Karpas-422 (cell line): ENCODE data around the gene FYTTD1. TPM values are rescaled to one million over a fixed set of nuclear protein-coding genes. Genes with fewer than 3 reads are reported as not detected.

Experiments
- DNase-seq: peaks from one replicate; pipeline ENCODE4 v3.0.0-alpha.2; 2015
- H2AFZ ChIP-seq: fragments of 200-600 bp; sonication (generic); 2 replicates; pipeline ENCODE4 v1.6.1; 2014; ENCODE audit warnings: antibody characterized with exemption, low read length, mixed read lengths
- H3K27ac ChIP-seq: fragments of 200-600 bp; sonication (generic); 2 replicates; pipeline ENCODE4 v1.5.1; 2014; ENCODE audit warnings: mild to moderate bottlenecking, low read length, moderate library complexity
- H3K27me3 ChIP-seq: fragments of 200-600 bp; sonication (generic); 2 replicates; pipeline ENCODE4 v1.6.1; 2014; ENCODE audit warnings: low read length, mixed read lengths
- H3K36me3 ChIP-seq: fragments of 200-600 bp; sonication (generic); 2 replicates; pipeline ENCODE4 v1.6.1; 2014; ENCODE audit warnings: low read length, mixed read lengths; ENCODE audit not compliant: insufficient read depth
- H3K4me1 ChIP-seq: fragments of 200-600 bp; sonication (generic); 2 replicates; pipeline ENCODE4 v1.6.1; 2014; ENCODE audit warnings: mild to moderate bottlenecking, low read length, mixed read lengths
- H3K4me2 ChIP-seq: fragments of 200-600 bp; sonication (generic); 2 replicates; pipeline ENCODE4 v1.6.1; 2014; ENCODE audit warnings: low read length, low read depth, mild to moderate bottlenecking; ENCODE audit not compliant: poor library complexity, severe bottlenecking
- H3K4me3 ChIP-seq: fragments of 200-600 bp; sonication (generic); 2 replicates; pipeline ENCODE4 v1.5.1; 2014; ENCODE audit warnings: mild to moderate bottlenecking, antibody characterized with exemption, low read length, mixed read lengths
- H3K79me2 ChIP-seq: fragments of 200-600 bp; sonication (generic); 2 replicates; pipeline ENCODE4 v1.6.1; 2014; ENCODE audit warnings: mild to moderate bottlenecking, low read length, mixed read lengths
- H3K9ac ChIP-seq: fragments of 200-600 bp; sonication (generic); 2 replicates; pipeline ENCODE4 v1.6.0; 2014; ENCODE audit warnings: low read length
- H3K9me2 ChIP-seq: fragments of 200-600 bp; sonication (generic), shearing (Covaris generic); replicated peaks from 2 replicates; pipeline ENCODE4 v1.6.0; 2014; ENCODE audit warnings: mild to moderate bottlenecking, low read length, moderate library complexity; ENCODE audit not compliant: insufficient read depth
- H3K9me3 ChIP-seq: fragments of 300-700, 200-600 bp; sonication (generic); 2 replicates; pipeline ENCODE4 v1.6.1; 2014; ENCODE audit warnings: low read length, mixed read lengths
- H4K20me1 ChIP-seq: fragments of 200-600 bp; sonication (generic); 2 replicates; pipeline ENCODE4 v1.6.1; 2014; ENCODE audit warnings: mild to moderate bottlenecking, antibody characterized with exemption, low read length, low read depth; ENCODE audit not compliant: insufficient read depth
- total RNA-seq: library from RNA; depleted of rRNA; stranded (reverse); fragments of >200 nt; shearing (Covaris generic); gene quantifications from 2 replicates; pipeline ENCODE4 v1.2.3, GENCODE V29; 2014; ENCODE audit warnings: low replicate concordance

FYTTD1 gene
- total RNA-seq, 1 experiment from 2014 or later: 145 TPM

- peak overlapping the region; percentile 95 for H3K27ac ChIP-seq
- no peaks in the 10 kb centered on the region for H3K27me3 ChIP-seq
- H4K20me1 ChIP-seq: no peaks in the 10 kb centered on the region
- H3K4me3 ChIP-seq: no peak overlapping the region
- no peaks in the 10 kb centered on the region for H3K9me2 ChIP-seq
- peaks cover 33% of the 10 kb centered on the region for H3K4me1 ChIP-seq
- H3K4me2 ChIP-seq: no peak overlapping the region
- H3K9ac ChIP-seq: no peak overlapping the region
- no peak overlapping the region for H2AFZ ChIP-seq
- peaks cover 78% of the 10 kb centered on the region for H3K79me2 ChIP-seq
- no peaks in the 10 kb centered on the region for H3K9me3 ChIP-seq
- DNase-seq: no peak
- peaks cover 23% of the 10 kb centered on the region for H3K36me3 ChIP-seq
Measured at GRCh38 chr3:197733042-197733441, 16.6 kb upstream of the FYTTD1 start.

GRCh38 chr3:197734667-197735318 lies 14.9 kb upstream of the FYTTD1 start:
- Histone ChIP-seq H3K9ac (peak overlapping the region; percentile 92), H3K4me1 (peaks cover 42% of the 10 kb centered on the region), H3K4me2 (peak overlapping the region; percentile 81), H3K27ac (peak overlapping the region; percentile 95), H2AFZ (no peak overlapping the region), H4K20me1 (no peaks in the 10 kb centered on the region), H3K9me2 (no peaks in the 10 kb centered on the region), H3K27me3 (no peaks in the 10 kb centered on the region), H3K4me3 (peak overlapping the region; percentile 89), H3K36me3 (peaks cover 23% of the 10 kb centered on the region), H3K79me2 (peaks cover 69% of the 10 kb centered on the region), H3K9me3 (no peaks in the 10 kb centered on the region)
- DNase-seq: peak; percentile 97

GRCh38 chr3:197736010-197736490 lies 13.6 kb upstream of the FYTTD1 start:
- Histone ChIP-seq H3K4me2 (peak overlapping the region; percentile 81), H2AFZ (peak overlapping the region; percentile 49; the same call in 1 of the 2 replicates), H4K20me1 (no peaks in the 10 kb centered on the region), H3K9ac (peak overlapping the region; percentile 92), H3K27me3 (no peaks in the 10 kb centered on the region), H3K9me2 (no peaks in the 10 kb centered on the region), H3K4me3 (peak overlapping the region; percentile 89), H3K4me1 (peaks cover 46% of the 10 kb centered on the region), H3K79me2 (peaks cover 66% of the 10 kb centered on the region), H3K36me3 (peaks cover 17% of the 10 kb centered on the region), H3K27ac (peak overlapping the region; percentile 95), H3K9me3 (no peaks in the 10 kb centered on the region)
- DNase-seq: peak; percentile 90

GRCh38 chr3:197736491-197737318 lies 13.0 kb upstream of the FYTTD1 start, which contains the start of gene RUBCN:
Gene RUBCN (minus strand): TSS chr3:197736904. CDS start chr3:197736719, 185 bp downstream.
- H3K9me2 ChIP-seq: no peaks in the 10 kb centered on the region
- peak within 1 kb of the TSS; percentile 89 for H3K4me3 ChIP-seq
- peak; percentile 100 for DNase-seq
- peak within 1 kb of the TSS; percentile 96 for H3K4me2 ChIP-seq
- H3K9me3 ChIP-seq: no peaks in the 10 kb centered on the region
- H3K36me3 ChIP-seq: peaks cover 16% of the 10 kb centered on the region
- H3K27me3 ChIP-seq: no peaks in the 10 kb centered on the region
- peak within 1 kb of the TSS; percentile 97 for H3K27ac ChIP-seq
- H3K4me1 ChIP-seq: peaks cover 50% of the 10 kb centered on the region
- peak within 1 kb of the TSS; percentile 92 for H3K9ac ChIP-seq
- peaks cover 64% of the 10 kb centered on the region for H3K79me2 ChIP-seq
- peak within 1 kb of the TSS; percentile 49; the same call in 1 of the 2 replicates for H2AFZ ChIP-seq
- H4K20me1 ChIP-seq: no peaks in the 10 kb centered on the region

- peak overlapping the region; percentile 41; the same call in 1 of the 2 replicates for H2AFZ ChIP-seq
- H3K9me3 ChIP-seq: no peaks in the 10 kb centered on the region
- H3K79me2 ChIP-seq: peaks cover 58% of the 10 kb centered on the region
- no peaks in the 10 kb centered on the region for H4K20me1 ChIP-seq
- no peaks in the 10 kb centered on the region for H3K9me2 ChIP-seq
- H3K4me1 ChIP-seq: peaks cover 50% of the 10 kb centered on the region
- peak overlapping the region; percentile 96 for H3K4me2 ChIP-seq
- peak overlapping the region; percentile 89 for H3K4me3 ChIP-seq
- H3K9ac ChIP-seq: peak overlapping the region; percentile 90
- peaks cover 12% of the 10 kb centered on the region for H3K36me3 ChIP-seq
- no peak for DNase-seq
- peak overlapping the region; percentile 97 for H3K27ac ChIP-seq
- no peaks in the 10 kb centered on the region for H3K27me3 ChIP-seq
Measured at GRCh38 chr3:197737319-197737649, 12.4 kb upstream of the FYTTD1 start.

GRCh38 chr3:197737749-197738462 lies 11.8 kb upstream of the FYTTD1 start:
- Histone ChIP-seq H3K9ac (peak overlapping the region; percentile 90), H3K4me1 (peaks cover 50% of the 10 kb centered on the region), H3K36me3 (peaks cover 7% of the 10 kb centered on the region), H4K20me1 (no peaks in the 10 kb centered on the region), H3K4me3 (peak overlapping the region; percentile 89), H3K4me2 (peak overlapping the region; percentile 96), H3K79me2 (peaks cover 52% of the 10 kb centered on the region), H3K27ac (peak overlapping the region; percentile 97), H3K27me3 (no peaks in the 10 kb centered on the region), H3K9me2 (no peaks in the 10 kb centered on the region), H3K9me3 (no peaks in the 10 kb centered on the region), H2AFZ (peak overlapping the region; percentile 41; the same call in 1 of the 2 replicates)
- peak; percentile 79 for DNase-seq

GRCh38 chr3:197742787-197743186 lies 6.9 kb upstream of the FYTTD1 start:
- Histone ChIP-seq H2AFZ (no peak overlapping the region), H3K4me1 (peaks cover 45% of the 10 kb centered on the region), H3K27me3 (no peaks in the 10 kb centered on the region), H3K9me3 (no peaks in the 10 kb centered on the region), H3K36me3 (no peaks in the 10 kb centered on the region), H3K27ac (no peak overlapping the region), H3K79me2 (peaks cover 15% of the 10 kb centered on the region), H3K4me3 (no peak overlapping the region), H4K20me1 (no peaks in the 10 kb centered on the region), H3K9me2 (no peaks in the 10 kb centered on the region), H3K9ac (no peak overlapping the region), H3K4me2 (no peak overlapping the region)
- no peak for DNase-seq
